Activated naive CD4-positive, alpha-beta T cell treated with anti-CD3 and anti-CD28 coated beads, Interleukin-2, amount 50 U/mL, for 16 hours (primary cell): ENCODE results near the gene FMN1.
"Not testable (repeated sequence)": the region's sequence is repeated elsewhere in the genome, so short reads cannot be mapped to it uniquely, and the experiment has no call there.

Source experiments
- DNase-seq: peaks from one replicate; pipeline ENCODE4 v3.0.0-alpha.2; 2020

The FMN1 gene

DNA sequence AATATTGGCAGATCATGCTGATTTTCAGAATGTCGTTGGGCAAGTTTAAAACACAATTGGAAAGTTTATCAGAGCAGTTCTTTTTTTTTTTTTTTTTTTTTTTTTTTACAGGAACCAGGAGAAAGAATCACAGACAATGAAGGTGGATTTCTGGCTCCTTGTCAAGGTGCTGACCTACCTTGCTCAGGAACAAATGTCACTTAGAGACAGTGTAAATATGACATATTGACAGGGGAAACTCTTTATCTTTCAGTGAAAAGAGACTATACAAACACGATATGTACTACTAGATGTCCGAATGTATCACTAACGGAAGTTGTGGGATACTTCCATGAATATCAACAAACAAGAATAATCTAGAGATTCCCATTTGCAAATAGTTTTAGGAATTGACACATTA lies 237.3 kb downstream of the FMN1 start:
- no peak for DNase-seq

DNA sequence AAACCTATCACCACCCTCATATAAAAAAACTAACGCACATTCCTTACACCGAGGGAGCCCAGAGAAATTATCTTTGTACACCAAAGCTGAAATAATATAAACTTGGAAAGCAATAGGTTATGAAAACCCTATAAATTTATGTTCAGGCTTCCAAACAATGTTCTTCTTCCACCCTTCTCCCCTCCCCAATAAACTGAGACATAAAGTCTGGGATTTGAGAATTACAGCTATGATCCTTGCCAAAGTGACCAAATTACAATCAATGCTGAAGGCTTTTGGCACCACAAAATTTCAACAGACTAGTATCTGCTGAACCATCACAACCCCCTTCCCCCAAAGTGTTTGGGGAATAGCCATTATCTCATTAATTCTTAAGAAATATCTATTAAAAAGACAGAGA lies 237.8 kb downstream of the FMN1 start:
- no peak for DNase-seq

- no peak for DNase-seq
Measured at GRCh38 chr15:32956006-32956405, 238.5 kb downstream of the FMN1 start.

DNA sequence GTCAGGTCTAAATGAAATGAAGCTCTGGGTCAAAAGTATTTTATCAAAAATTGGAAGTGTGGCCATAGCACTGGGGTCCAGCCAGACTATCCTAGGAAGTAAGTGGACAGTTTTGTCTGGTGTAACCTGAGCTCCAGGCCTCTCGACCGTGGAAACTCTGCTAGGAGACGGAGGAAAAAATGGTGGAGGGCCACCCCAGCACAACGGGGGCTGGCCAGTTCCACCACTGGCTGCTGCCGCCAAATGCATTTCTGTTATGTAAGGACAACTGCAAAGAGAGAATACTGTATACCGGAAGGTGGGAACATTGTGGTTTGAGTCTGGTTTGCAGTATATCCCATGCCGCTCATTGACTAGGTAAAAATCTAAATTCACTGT lies 241.0 kb downstream of the FMN1 start:
- DNase-seq, result no peak

GRCh38 chr15:32952901-32953532 lies 241.5 kb downstream of the FMN1 start:
- no peak for DNase-seq

DNA sequence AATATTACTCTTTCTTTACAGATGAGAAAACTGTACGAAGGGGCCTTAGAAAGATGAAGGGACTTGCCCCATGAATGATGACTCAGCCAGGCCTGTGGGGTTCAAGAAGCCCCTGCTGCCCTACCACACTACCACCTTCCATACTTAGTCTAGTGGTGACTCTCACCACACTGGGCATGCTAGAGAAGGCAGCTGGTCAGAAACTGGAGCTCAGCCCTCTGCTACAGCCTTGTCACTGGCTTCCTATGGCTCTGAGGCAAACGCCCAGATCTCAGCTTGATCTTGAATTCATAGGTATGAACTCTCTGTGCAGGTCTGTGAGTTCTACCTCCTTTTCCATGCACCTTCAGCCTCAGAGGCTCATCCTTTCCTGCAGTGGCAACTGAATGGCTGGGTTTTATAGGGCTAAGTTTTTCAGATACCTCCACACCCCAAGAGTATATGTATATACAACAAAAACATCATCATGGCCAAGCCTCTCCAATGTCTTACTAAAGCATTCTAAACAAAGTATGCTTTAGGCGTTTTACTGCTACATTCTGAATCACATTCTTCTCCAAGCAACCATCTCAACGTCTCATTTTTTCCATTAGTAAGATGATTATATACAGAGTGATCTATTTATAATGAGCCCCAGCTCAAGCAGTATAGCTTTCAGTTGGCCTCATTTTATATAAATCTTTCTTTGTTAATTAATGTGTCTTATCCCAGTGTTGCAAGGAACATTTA lies 242.6 kb downstream of the FMN1 start:
- no peak for DNase-seq

- not testable (repeated sequence) for DNase-seq
Measured at GRCh38 chr15:32950051-32950450, 244.5 kb downstream of the FMN1 start.

DNA sequence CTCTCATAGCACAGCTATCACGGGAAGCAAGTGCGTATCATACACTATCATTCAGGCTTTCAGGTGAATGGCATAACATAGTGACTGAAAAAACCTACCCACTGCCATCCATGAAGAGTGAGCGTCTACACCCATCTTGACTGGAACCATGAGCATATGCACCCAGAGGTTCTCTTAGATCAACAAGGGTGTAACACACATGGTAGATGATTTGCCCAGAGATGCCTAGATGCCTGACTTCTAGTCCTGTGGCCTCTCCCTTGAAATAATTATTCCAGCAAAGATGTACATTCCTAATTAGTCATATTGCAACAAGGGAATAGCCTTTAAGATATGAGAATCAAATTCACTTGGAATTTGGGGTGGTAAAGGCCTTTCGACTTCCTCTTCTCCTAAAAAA lies 248.3 kb downstream of the FMN1 start:
- no peak for DNase-seq

GRCh38 chr15:32944431-32944830 lies 250.1 kb downstream of the FMN1 start:
- DNase-seq, result no peak

- no peak for DNase-seq
Measured at GRCh38 chr15:32943711-32944110, 250.8 kb downstream of the FMN1 start.

DNA sequence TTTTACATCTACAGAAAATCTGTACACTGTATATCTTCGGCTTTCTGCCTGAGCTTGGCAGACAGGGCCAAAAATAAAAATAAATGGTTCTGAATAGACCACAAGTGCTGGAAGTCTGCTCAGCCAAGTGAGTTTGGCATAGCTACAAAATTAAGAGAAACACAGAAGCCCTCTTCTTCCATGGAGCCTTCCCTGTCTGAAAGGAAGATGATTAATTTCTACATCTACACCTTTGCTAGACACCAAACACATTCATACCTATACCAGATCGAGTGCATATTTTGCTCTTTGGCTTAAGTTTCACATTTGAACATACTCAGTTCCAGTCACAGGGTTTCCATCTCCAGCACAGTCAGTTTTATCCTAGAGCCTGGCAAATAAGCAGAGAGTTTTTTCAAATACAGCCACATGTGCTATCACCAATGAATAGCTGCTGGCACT lies 252.1 kb downstream of the FMN1 start:
- no peak for DNase-seq

DNA sequence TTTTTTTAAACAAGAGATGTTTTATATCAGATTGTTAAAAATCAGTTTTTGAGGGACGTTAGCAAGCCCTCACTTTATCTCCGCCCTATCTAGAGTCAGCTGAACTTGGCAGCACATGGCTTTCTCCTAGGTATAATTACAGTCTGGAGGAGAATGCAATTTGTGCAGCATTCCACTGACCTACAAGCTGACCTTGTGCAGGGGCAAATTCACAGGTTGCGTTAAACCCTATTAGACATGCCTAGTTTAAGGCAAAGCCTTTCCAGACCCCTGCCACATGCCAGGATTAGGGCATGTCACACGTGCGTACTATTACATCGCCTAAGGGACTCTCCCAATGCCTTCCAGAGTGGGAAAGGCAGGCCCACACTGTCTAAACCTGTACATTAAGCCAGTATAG lies 252.7 kb downstream of the FMN1 start:
- DNase-seq, result no peak

DNA sequence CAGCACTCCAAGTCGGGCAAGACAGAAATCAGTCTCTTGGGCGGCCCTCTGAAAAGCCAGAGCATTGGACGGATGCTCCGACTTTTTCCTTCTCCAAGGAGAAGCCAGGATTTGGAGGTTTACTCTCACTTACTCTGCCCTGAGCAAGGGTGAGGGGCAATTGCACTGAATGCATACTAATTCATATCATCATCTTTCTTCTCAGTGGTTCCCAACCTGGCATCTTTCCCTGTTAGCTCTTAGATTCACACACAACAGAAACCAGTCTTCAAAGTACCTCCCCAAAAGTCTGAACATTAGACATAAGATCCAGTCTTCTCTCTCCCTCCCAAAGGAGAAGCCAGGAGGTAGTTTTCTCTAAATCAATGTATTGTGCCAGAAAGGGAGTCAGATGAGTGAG lies 257.5 kb downstream of the FMN1 start:
- DNase-seq, result no peak

GRCh38 chr15:32936283-32936918 lies 258.1 kb downstream of the FMN1 start:
- DNase-seq, result no peak

- DNase-seq, result no peak
Measured at GRCh38 chr15:32935139-32935538, 259.4 kb downstream of the FMN1 start.

GRCh38 chr15:32933236-32933635 lies 261.3 kb downstream of the FMN1 start:
- DNase-seq, result no peak

- no peak for DNase-seq
Measured at GRCh38 chr15:32928876-32929275, 265.6 kb downstream of the FMN1 start.

DNA sequence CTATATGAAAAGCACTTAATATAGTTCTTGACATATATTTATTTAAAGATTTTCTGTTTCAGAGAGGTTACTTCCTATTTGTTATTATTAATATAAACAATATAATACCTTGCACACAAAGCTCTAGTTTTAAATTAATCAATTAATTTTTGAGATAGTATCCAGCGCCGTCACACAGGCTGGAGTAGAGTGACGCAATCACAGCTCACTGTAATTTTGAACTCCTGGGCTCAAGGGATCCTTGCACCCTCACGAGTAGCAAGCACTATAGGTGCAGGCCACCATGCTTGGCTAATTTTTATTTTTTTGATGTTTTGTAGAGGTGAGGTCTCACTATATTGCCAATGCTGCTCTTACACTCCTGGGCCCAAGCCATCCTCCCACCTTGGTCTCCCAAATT lies 267.4 kb downstream of the FMN1 start:
- DNase-seq, result no peak

GRCh38 chr15:32923176-32923575 lies 271.3 kb downstream of the FMN1 start:
- DNase-seq, result no peak

GRCh38 chr15:32922541-32922940 lies 272.0 kb downstream of the FMN1 start:
- DNase-seq, result no peak

- DNase-seq, result no peak
Measured at GRCh38 chr15:32919749-32920414, 274.6 kb downstream of the FMN1 start.

DNA sequence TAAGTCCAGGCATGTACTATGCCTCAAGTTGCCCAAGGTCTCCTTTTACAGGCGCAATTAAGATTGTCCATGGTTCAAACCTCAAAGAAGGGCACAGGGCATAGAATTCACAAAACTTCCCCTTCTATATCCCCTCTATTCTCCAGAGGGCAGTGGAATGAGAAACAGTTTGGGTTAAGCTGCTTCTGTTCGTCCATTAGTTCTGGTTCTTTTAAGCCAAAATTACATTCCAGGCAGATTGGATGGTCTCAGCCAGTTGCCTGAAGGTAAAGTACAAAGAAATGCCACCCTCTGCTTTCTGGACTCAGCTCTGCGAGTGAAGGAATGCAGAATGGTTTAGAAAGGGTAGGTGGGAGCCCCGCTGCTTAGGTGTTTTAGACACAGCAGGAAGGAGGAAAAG lies 276.0 kb downstream of the FMN1 start:
- DNase-seq, result no peak

DNA sequence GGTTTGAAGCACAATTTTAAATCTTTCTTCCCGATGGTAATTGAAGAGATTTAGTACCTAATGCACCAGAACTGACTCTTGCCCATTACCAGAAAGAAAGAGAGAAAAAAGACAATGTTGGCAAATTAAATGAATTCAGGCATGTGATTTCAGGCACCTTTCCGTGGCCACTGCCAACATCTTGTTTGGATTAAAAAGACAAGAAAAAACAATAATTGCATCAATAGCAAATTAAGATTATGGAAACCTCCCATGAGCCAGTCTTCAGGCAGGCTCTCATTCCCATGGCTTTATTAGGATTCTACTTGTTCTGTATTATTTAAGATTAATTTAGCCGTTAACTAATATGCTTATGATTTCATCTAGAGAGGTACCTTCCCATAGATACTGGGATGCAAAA lies 283.7 kb downstream of the FMN1 start:
- no peak for DNase-seq

GRCh38 chr15:32909431-32909830 lies 285.1 kb downstream of the FMN1 start:
- no peak for DNase-seq
